ENCODE data around the gene RSBN1.

Gene RSBN1

DNA sequence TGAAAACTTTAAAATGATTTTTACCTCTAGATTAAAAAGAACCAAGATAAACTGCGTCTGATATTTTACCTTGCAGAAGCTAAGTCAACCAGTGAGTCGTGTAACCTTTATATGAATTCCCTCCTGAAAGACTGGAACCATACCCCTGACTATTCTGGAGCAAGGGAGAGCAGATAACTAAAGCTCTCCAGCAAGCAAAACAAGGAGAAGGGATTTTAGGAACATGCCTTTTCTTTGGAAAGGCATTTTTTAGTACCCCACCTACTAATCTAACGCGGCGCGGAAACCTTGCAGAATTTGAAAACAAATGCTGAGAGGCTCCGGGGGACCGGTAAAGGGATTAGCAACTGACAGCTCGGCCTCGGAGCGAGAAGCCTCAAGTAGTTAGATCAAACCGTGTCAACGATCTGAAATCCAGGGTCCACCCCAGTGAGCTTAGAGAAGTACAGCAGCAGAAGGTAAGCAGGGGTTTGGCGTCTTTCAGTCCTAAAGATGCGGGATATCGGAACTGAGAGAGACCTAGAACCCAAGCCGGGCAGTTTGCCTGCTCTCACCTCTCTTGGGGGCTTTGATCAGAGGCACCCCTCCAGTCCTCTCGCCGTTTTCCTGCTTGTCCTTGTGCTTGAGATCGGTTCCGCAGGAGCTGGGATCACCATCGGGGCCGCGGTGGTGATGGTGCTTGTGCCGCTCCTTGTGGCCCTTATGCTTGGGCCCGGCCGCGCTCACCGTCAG, 954 bp downstream of the RSBN1 start:
- DNase-seq = peak; percentile 38

DNA sequence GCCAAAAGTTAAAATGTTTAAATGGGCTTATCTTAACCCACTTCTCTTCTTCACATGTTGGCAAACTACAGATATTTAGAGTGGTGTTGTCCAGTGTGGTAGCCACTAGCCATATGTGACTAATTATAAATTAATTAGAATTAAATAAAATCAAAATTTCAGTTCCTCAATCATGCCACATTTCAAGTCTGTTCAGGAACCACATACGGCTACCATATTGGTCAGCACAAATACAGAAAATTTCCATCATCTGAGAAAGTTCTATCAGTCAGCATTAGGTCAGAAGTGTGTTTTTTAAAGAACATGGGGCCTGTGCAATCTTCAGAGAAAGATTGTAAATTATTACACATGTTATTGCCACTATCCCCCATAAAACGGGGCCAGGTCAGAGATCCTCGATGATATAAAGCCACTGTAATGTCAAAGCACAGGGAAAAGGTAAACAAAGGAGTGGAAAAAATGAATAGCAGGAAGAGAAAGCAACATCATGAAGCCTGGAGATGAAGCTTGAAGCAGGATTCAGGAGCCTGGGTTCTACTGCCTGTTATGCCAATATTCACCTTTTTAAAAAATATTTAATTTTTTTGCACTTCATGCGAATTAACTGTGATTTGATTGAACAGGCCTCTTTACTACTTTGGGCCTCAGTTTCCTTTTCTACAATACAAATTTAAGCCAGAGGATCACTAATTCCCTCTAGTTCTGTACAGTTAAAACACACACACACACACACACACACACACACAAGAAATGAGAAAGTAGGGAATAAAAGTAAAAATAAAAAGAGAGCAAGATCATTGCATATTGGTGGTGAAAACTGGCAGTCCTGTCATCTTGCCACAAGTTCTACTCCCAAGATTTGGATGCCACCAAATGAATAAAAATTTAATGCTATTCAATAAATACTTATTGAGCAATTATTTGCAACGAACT, 2.3 kb downstream of the RSBN1 start:
- DNase-seq = no peak

DNA sequence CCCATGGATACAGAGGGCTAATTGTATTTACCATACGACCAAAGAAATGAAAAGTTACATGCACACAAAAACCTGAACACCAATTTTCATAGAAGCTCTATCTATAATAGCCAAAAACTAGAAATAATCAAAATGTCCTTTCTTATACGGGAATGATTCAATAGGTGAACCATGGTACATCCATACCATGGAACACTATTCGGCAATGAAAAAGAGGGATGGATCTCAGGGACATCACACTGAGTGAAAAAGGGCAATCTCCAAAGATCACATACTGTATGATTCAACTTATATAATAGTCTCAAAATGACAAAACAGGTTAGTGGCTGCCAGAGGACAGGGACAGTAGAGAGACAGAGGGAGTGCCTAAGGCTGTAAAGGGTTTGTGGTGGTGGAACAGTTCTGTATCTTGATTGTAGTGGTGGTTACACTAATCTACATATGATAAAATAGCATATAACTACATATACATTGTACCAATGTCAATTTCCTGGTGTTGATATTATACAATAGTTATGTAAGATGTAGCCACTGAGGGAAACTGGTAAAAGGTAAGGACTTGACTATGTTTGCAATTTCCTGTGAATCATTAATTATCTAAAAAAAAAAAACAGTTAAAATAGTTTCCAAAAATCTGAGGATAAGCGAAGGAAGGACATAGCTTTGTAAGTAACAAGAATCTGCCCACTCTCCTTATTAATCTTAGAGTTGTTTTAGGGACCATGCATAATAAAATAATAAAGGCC, 3.7 kb downstream of the RSBN1 start:
- no peak for DNase-seq

DNA sequence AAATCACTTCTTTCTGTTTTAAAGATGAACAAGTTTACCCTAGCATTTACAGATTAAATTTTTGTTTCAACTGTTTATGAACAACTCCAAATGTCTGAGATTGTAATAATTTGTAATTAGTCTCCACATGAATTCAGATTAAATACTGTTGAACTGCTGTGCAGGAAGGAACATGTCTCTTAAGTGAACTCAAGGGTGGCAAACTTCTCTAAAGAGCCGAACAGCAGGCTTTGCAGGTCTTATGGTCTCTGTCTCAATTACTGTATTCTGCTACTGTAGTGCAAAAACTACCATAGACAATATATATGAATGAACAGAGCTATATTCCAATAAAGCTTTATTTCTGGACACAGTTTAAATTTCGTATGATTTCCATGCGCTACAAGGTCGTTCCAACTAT, 6.6 kb downstream of the RSBN1 start:
- DNase-seq = no peak

DNA sequence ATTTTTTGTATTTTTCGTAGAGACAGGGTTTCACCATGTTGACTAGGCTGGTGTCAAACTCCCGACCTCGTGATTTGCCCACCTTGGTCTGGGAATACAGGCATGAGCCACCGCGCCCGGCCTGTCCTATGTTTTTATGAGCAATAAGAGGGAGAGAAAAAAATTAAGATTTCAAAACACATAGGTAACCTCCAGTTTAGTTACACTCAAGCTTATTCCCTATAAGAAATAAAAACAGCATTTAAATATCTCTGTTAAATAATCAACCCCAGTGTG, 7.1 kb downstream of the RSBN1 start:
- DNase-seq = no peak

DNA sequence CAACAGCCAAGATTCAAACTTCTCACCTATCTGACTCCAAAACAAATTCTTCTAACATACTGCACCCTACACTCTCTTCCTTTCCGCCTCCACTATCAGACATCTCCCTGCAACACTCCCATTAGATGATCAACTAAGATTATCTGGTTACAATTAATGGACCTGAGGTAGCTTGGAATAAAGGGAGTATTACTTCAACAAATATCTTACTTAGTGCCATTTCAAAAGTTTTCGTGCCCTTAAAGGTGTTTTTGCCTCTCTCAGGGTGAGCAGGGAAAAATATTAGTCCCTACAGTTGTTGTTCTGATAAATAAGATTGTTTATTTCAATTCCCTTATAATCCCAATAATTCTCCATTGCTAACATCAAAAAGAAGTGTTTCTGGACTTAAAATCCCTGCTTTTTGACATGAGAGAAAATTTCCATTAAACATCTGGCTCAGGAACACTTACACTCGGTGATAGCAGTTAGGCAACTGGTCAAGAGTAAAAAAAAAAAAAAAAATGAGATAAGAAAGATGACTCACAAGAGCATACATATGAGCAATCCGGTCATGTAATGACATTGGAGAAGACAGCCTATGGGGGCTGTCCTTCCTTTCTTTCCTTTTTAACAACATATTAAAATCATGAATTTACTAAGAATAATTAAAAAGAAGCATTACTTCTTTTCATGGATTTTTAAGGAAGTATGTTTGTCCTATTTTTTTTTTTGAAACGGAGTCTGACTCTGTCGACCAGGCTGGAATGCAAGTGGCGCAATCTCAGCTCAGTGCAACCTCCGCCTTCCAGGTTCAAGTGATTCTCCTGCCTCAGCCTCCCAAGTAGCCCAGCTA, 7.6 kb downstream of the RSBN1 start:
- no peak for DNase-seq

DNA sequence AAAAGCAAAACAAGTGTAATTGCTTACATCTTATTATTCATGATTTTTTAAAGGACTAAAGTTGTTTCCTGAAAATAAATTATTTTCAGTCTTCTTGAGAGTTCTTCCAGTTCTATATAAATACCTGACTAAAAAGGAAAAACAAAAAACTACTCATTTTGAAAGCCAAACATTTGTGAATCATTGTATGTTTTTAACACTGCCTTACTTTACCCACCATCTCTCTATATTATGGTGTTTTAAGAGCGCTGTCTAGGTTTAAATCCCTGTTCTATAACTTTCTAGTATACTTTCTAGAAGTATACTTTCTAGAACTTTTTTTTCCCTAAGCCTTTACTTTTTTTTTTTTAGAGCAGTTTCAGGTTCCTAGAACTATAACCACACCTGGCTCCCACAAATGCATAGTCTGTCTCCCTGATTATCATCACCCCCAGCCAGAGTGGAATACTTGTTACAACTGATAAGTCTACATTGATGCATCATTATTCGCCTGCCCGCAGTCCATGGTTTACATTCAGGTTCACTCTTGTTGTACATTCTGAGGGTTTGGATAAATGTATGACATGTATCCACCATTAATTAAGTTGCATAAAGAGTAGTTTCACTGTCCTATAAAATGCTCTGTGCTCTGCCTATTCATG, 9.8 kb downstream of the RSBN1 start:
- DNase-seq = no peak

DNA sequence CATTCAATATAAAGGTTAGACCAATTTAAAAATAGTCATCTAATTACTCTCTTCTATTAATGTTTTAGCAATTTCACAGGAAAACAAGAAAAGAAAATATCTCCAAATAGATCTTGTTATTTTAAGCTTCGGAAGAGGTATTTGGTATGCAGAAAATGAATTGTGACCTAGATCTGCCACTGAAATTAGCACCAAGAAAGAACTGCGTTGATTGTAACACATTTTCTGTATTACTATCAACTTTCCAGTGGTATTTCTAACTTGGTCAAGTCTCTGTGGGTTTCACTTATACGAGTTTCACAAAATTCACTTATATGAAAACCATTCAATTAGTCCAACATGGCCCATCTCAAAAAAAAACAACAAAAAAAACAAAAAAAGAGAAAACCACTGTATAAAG, 11.8 kb downstream of the RSBN1 start:
- no peak for DNase-seq

DNA sequence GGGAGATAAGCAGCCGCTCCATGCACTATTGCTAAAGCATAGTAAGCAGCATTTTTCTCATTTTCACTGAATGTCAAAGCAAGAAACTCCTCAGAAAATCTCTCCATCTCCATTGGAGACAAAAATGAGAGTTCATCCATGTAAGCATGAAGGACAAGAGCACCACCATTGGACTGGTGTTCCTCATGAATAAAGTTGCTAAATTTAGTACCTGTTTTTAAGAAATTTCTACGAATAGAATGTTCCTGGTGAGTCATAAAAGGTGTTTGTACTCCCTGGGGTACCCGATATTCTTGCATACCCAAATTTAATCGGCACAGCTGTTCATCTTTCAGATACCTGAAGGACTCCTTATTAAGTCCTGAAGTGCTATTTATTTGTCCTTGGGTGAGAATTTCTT, 14.8 kb downstream of the RSBN1 start:
- no peak for DNase-seq

DNA sequence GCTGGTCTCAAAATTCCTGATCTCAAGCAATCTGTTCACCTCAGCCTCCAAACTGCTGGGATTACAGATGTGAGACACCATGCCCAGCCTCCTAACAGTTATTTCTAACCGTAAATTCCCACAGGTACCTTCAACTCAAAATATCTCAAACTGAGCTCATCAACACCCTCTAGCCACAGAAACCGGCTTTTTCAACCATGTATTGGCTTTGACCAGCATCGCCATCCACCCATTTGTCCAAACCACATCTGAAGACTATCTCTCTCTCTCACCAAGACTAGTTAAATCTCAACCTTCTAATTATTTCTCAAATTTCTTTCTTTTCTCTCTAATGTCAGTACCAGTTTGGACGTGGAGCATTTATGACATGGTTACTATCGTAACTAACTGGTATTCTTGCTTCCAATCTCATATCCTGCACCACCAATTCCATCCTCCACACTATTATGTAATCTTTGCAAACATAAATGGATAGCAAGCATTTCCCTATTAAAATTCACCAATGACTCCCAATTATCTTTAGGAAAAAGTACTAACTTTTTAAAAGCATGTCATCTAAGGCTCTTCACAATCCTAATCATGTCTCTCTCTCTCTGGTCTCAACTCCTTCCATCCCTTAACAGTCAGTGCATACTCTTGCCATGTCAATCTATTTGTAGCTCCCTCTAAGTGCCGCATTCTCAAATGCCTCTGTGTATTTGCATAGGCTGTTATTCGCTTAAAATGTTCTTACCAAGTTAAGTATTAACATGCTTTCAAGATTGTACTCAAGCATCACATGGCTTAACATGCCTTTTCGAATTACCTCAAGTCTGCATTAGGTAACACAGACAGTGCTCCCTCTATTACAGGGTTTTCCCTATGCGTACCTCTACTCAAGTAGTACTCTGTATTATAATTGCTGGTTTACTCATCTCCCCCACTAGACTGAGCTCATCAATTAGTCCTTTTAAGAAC, 18.1 kb downstream of the RSBN1 start:
- no peak for DNase-seq

DNA sequence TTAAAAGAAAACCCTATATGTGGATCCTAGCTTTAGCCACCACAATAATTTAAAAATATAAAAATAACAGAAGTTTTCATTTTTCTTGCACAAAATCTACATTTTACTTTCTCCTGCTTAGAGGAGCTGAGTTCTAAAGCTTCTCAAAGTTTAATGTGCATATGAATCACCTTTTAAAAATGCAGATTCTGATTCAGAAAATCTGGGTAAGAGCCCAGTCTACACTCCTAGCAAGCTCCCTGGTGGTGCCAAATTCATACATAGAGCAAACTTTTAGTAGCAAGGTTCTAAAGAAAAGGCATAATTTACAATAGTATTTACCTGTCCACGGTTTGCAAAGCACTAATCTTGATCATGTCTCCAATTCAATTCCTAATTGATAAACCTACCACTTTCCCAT, 19.3 kb downstream of the RSBN1 start:
- no peak for DNase-seq

DNA sequence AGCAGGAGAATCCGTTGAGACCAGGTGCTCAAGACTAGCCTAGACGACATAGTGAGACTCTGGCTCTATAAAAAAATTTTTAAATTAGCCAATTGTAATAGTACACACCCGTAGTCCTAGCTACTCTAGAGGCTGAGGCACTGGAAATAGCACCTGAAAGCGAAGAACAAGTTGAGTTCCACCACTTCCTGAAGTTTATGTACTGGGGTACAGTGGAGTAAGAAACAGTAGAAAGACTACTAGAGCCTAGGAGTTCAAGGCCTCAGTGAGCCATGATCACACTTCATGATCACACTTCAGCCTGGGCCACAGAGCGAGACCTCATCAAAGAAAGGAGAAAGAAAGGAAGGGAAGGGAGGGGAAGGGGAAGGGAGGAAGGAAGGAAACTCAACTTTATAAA, 19.8 kb downstream of the RSBN1 start:
- DNase-seq = no peak

DNA sequence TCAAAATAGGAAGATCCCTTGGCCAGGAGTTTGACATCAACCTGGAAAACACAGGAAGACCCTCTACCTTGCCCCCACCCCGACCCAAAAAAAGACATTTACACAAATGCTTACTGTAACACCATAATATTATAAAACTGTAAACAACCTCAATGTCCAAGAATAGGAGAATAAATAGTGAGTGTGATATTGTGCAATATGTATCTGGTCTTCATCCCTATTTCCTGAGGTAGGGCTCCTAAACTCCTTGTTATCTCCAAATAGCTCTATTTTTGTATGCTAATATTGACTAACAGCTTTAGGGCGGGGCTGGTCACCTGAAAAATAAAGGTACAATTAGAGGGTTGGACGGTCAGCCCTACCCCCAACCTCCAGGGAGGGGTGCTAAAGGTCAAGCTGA, 23.5 kb downstream of the RSBN1 start:
- no peak for DNase-seq

DNA sequence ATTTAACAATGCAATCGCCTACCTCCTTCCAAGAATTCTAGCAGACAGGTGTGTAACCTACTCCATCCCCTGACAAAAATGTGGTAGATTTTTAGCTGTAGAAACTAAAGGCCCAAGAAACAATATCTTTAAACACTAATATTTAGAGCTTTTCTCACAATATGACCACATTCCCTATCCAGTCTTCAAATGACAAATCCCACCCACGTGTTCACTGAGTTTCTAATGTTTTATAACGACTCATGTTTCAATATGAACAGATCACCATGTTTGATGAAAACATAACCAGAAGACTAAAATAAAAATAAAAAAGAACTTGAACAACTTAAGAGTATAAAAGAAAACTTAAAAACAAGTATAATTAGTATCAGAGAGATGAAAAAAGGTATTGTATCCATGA, 24.6 kb downstream of the RSBN1 start:
- DNase-seq = no peak

DNA sequence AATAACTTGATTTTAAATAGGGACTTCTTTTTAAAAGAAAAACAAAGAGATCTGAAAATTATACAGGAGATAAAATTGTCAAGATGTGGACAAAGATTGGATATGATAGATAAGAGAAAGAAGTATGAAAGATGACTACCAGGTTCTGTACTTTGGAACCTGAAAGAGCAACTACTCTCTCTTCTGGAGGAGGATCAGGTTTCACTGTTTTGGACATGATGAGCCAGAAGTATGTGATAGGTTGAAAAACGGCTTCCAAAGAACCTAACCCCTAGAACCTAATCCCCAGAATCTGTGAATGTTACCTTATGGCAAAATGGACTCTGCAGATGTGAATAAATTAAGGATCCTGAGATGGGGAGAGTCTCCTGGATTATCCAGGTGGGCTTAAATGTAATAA, 26.2 kb downstream of the RSBN1 start:
- DNase-seq = no peak

DNA sequence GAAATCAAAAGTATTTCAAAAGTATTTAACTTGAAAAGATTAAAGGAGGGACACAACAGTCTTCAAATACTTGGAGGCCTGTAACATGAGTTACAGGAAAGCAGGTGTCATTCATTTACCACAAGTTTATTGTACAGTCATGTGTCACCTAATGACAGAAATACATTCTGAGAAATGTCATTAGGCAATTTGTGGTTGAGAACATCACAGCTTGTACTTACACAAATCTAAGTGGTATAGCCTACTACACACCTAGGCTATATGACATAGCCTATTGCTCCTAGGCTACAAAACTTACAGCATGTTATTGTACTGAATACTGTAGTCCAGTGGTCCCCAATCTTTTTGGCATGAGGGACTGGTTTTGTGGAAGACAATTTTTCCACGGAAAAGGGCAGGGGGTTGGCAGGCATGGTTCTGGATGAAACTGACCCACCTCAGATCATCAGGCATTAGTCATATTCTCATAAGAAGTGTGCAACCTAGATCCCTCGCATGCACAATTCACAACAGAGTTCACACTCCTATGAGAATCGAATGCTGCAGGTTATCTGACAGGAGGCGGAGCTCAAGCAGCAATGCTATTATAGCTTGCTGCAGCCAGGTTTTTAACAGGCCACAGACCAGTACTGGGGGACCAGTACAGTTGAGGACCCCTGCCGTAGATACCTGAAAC, 28.0 kb downstream of the RSBN1 start:
- DNase-seq = peak; percentile 27

DNA sequence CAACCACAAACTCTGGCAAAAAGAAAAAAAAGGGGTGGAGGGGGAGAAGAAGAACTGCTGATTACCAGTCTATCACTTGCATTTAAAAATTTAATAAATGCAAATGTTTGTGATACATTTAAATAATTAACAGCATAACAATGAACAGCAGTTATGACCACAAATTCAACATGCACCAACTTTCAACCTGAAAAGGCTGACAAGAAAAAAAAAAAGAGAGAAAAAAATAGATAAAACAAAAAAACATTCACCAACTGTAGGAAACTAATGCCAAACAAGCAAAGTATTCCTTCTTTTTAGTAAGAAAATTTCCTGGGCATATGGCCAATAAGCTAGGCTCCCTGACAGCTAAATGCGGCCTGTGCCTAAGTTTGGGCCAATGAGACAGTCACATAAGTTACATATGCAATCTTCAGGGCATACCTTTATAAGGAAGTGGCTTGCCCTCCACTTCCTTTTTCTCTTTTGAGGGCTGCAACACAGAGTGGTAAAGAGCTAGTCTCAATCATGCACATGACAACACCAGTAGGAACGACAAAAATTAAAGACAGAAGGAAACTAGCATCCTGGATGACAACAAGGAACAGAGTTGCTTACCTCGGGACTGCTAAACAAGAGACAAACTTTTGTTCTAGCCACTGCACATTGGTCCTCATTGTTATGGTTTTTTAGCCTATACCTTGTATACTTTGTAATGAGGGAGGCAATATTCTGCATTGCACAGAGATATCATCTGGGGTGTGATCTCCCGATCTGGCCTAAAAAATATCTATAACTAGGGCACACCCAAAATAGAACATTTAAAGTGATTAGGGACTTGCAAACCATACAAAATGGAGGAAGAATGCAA, 28.8 kb downstream of the RSBN1 start:
- peak; percentile 32 for DNase-seq

DNA sequence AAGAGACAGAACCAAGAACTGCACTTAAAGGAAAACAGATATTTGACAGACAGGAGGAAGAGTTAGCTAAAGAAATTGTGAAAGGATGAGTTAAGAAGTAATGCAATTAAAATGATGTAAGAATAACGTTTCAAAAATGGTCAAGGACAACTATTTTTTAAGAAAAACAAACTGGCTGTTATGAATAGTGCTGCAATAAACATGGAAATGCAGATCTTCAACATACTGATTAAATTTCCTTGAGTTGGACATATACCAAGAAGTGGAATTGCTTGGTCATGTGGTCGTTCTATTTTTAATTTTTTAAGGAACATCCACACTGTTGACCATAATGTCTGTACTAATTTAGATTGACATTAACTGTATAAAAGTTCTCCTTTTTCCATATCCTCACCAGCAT, 29.9 kb downstream of the RSBN1 start:
- no peak for DNase-seq

DNA sequence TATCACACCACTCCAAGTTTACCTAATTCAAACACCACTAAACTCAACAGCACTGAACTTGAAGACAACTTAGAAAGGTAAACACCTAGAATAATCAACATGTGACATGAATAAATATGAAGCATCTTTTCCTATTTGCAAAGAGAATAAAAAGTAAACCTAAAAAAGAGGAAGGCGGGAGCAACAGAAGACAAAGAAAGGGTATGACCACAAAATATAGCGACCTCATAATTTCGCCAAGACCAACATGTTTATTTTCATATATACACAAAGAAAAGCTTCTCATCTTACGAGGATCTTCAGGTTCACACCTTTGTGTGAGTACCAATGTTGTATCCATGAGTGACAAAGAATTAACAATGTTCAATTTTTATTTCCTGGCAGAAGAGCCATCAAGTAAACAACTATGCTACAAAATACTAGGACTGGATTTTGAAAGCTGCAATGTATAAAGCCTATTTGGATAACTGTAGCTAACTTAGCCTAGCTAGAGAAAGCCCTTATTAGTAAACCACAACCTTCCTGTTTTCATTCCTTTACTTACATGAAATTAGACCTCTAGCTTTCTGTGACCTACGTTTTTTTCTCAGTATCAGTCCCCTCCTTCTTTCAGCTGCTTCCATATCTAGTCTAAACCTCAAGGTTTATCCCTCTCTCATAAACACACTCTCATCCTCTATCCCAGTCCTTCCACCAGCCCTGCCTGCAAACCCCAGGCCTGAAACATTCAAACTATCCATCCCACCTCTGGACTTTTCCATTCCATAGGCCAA, 31.7 kb downstream of the RSBN1 start:
- no peak for DNase-seq

Data from stimulated activated CD4-positive, alpha-beta T cell treated with anti-CD3 and anti-CD28 coated beads, Interleukin-4, amount 100 ng/mL, for 24 hours (primary cell).